Raji (cell line): ENCODE data around the gene DENND1A.

Experiments used
- POLR2A ChIP-seq: IDR thresholded peaks from 2 replicates; pipeline ENCODE4 v1.6.1; 2011; ENCODE audit warnings: low read depth, low read length, control low read depth; ENCODE audit not compliant: insufficient read depth

The DENND1A gene

DNA sequence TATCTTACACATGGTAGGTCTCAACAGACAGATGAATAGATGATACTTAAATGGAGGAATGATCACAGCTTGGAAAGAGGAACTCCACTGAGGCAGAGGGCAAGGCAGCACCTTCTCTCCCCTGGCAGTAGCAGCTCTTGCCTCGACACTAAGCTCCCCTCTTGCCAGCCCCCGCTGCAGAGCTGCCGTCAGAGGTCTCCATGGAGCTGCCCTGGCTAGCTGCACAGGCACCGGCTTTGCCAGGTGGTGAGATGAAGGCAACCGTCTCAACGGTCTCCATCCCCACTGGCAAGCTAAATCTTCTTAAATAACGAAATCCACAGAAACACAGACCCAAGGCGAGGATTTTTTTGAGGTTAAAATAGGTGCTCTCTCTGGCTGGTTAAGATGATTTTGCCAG is 492.7 kb downstream of the DENND1A start:
- TF ChIP-seq POLR2A: no peak

DNA sequence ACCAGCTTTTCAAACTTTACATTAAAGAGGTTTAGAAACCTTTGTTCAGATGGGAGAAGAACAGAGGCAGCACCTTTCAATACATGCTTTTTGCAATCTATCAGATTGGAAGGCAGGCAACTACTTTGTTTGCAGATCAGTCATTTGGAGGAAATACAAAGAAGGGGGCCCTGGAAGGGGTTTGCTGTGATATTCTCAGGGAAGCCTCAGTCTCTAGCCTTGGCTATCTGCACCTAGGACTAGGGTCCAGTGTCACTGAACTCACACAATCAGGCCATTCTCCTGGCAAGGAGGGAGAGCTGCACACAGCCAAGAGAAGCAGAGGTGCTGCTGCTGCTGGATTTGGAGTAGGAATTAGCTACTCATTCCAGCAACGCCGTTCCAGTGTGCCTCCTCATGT is 494.5 kb downstream of the DENND1A start:
- no peak for TF ChIP-seq POLR2A

DNA sequence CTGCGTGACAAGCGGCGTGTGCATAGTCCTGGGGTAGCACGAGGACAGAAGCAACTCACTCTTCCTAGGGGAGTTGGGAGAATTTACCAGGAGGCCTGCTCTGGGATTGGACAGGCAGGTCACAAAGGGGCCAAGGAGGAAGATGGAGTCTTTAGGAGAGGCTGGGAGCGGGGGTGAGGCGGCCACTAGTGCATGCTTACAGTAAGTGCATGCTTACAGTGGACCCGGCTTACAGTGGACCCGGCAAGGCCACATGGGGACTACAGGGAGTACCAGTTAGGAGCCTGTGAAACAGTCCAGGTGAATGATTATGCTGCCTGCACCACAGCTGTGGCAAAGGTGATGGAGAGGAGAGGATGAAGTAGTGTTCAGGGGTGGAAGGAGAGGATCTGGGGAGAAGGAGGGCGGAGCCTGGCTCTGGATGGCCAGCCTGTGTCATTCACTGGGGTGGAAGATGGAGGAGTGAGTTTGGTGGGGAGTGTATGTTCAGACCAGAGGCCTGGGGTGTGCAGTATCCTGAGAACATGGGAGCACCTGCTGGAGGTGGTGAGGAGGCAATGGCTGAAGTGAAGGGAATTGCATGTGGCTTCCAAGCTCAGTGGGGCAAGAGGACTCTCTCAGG is 495.2 kb downstream of the DENND1A start:
- TF ChIP-seq POLR2A: no peak

DNA sequence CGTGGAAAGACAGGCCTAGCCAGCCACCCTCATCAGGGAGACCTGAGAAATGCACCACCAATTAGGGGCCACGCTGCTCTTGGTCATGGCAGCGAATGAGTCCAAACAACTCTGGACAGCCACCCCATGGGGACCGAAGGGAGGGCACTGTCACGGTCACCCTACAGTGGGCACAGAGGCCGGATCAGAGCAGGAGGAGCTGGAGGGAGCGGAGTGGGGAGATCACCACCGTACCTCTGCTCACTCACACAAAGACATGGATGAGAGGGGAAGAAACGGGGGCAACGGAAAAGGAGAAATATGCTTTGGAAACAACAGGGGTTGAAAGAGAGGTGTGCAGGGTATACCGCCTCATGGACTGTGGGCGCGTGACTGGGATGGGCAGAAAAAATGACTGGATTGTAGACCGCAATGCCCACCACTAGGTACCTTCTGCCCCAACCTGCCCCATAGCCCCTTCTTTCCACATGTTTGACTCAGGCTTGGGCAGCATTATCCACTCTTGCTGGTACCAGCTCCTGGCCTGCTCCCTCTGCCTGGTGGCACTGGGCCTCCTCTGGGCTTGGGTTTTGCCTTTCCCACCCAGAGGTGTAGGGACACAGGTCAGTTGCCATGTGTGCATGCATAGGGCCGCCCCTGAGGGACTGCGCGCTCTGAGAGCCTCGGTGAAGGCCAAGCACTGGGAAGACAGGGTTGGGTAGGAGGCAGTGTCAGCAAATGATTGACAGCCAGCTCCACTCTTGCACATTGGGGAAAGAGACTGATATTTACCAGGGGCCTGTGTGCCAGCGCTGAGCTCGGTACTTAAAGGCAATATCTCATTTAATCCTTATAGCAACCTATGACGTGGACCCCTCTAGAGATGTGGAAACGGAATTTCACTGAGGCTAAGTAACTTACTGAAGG is 497.3 kb downstream of the DENND1A start:
- TF ChIP-seq POLR2A: no peak

DNA sequence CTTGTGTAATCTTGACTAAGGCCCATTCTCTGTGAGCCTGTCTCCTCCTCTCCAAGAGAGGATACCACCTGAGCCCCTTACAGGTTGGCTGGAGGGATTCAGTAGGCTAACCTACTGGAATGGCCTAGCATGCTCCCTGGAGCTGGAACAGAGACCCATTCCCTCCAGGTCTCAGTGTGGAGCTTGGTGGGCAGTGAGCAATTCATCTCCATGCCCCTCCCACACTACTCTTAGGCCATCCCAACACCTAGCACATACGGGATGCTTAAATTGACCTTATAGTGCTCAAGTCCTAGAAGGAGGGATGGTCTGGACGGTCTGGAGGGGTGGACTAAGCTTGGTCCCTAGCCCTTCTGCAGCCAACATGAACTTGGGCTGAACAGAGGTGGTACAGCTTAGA is 498.3 kb downstream of the DENND1A start:
- TF ChIP-seq POLR2A: no peak

DNA sequence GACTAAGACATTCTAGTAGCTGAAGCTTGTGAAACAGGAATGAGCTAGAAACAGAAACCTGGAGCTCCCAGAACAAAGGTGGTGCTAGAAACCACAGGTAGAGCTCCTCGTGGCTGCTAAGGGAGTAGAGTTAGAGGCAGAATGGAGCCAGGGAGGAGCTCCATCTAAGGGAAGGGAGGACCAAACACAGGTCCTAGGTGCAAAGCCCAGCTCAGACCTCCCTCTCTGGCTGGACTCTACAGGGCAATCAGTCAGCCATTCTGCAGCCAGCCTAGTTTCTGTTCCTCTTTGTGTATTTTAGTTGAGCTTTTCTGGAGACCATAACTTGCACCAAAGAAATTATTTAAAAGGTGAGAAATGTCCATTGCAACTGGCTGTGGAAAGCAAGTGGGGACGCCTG is 503.5 kb downstream of the DENND1A start:
- TF ChIP-seq POLR2A: no peak

DNA sequence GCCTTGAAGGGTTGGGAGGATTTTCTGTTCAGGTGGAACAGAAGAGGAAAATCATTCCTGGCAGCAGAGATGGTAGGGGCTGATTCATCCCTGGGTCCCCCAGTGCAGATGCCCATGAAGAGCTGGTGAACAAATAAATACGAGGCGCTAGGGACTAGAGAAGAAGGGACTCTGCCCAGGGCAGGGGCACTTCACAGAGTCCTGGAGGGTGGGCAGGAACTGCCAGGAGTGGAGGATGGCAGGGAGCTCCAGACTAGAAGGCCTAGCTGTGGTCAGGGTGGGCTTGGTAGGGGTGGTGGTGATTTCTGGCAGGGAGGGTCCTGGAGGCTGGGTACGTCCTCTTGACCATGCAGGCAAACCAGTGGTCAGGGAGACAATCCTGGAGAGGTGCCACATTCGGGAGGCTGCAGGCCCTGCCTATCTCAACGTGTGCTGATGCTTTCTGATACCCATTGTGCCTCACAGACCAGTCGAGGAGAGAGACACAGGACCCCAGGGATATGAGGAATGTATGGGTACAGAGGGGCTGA is 504.0 kb downstream of the DENND1A start:
- no peak for TF ChIP-seq POLR2A

DNA sequence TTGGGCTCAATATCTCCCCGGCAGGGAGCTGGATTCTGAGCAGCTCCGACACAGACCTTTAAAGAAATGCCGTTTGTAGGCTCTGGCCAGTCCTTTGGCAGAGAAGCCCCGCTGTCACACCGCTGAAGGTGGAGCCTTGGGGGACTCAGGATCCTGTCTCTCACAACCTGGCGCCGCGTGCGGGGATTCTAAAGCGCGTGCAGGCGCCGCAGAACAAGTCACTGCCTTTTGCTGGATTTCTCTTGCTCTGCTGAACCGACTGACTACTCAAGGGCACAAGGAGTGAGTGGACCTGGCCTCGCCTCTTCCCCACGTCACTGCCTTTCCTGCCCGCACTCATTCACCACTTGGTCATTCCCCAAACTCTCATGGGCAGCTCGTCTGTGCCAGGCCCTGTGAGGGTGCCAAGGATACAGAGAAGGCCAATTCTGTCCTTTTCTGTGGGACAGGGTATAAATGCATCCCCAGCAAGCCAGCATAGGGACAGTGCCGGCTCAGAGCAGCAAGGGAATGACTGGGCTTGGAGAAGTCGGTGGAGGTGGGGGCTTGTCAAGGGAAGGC is 504.6 kb downstream of the DENND1A start:
- TF ChIP-seq POLR2A: no peak

DNA sequence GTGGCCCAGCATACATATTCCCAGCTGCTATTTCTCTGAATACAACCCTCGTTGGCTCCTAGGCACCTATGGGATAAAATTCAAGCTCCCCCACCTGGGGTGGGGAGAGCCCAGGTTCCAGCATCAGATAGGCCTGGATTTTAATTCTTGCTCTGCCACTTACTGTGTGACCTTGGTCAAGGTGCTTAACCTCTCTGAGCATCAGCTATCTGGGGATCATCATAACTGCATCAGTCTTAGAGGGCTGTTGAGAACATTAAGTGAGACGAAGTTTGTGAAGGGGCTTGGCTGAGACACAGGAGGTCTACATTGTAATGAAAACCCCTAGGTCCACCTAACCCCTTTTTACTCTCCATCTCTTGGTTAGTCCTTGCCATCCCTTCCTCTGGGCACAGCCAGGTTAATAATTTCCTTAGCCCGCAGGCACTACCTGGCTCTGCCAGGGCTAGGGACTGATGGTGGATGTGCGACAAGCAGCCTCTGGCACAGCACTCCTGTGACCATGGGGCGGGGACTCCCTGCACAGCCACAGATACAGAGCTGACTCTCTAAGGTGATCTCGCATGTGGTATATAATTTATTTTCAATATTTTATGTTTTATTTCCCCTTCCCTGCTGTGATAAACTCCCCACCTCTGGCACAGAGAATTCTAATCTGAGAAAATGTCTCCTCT is 505.2 kb downstream of the DENND1A start:
- no peak for TF ChIP-seq POLR2A

DNA sequence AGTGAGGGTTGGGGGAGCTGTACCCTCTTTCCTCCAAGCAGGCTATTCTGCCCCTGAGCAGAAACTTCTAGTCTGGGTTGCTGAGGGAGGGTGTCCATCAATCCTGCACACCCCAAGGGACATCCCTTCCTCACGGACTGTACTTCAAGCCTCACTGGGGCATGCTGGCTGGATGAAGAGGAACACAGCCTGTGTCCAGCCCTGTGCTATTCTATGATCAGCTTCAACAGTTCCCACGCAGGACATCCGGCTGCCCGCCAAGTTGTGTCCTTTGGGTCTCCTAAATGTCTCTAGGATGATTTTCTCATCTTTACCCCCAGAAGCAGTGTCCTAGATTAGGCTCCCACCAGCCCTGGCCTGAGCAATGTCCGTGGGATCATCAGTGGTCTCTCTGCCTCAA is 505.8 kb downstream of the DENND1A start:
- no peak for TF ChIP-seq POLR2A

DNA sequence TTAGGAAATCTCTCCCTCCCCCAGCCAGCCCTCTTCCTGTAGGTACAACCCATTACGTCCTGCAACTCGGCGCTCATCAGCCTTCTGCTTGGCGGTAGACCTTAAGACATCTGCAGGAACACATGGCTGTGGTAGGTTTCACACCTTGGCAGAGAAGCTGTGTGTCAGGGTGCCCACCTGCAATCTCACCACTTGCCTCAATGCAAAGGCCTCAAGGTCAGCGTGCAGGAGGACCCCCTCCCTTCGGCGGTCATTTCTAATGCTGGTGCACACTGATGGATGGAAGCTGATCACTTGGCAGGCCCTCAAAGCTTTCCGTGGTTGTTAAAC is 506.6 kb downstream of the DENND1A start:
- TF ChIP-seq POLR2A: no peak

DNA sequence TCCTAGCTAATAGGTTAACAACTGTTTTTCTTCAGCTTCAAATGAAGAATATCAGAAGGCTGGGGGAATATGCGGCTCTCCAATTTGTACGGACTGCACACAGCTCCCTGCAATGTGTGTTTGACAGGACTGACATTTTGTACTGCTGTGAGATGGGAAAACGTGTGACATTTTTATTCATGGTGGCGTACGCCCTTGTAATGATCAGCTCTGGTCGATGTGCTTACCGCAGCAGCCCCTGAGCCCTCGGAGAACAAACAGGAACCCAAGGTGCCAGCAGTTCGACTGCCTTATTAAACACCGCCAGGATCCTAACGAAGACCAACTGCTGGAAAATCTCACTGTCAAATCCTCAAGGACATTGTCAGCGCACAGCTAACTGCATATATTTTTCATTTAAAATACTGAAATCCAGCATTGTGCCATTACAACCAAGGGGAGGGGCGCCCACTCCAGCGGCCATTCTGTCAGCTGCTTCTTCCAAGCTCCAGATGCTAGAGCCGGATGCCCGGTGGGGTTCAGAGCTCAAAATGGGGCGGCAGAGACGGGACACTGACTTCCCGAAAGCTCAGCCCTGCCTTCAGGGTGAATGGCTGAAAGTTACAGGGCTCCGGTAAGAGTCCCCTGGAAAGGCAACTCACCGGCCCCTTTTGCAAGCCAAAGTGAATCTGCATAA is 507.2 kb downstream of the DENND1A start:
- TF ChIP-seq POLR2A: no peak

DNA sequence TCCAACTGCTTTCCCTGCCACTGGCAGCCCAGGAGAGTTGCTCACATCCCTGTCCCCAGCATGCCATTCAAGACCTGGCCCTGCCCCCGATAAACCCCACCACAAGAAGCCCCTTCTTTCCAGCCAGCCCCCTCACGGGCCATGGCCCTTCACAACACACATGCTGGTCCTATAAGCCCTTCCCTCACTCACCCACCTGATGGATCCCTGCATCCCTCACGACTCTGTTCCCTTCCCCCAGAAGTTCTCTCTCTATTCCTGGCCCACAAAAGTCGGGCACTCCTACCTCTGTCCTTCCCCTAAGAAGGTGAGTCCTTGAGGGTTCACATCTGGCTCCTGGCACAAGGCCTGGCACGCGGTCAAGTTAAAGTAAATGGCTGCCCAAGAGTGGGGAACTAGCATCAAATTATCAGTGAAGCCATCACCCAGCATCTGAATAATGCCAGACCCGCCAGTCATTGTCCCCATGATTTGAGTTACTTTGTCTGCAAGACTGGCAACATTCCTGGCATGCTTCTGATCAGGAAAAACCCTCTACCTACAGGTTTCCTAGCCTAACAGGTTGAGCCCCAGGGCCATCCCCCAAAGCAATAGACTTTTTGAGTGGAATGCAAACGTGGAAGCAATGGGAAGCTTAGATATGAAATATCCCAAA is 508.0 kb downstream of the DENND1A start:
- no peak for TF ChIP-seq POLR2A

DNA sequence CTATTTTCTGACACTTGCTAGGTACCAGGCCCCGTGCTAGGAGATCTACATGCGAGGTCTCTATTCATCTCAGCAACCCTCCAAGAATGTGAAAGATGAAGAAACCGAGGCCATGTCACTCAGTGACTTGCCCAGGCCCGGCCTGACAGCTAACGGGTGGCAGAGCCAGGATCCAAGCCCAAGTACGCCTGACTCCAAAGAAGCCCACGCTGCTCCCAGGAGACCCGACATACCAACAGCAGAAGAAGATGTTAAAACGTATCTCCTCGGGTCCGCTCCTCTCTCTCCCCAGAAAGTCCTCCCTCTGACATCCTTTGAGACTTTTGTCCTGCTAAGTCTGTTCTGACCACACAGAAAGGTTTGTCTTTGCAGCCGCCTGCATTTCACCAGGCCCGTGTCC is 508.7 kb downstream of the DENND1A start:
- no peak for TF ChIP-seq POLR2A
